ENCODE results near the gene HYCC2. TPM values are rescaled to one million over a fixed set of nuclear protein-coding genes. Genes with fewer than 3 reads are reported as not detected.

Gene HYCC2
- 31.8 and 33.2 TPM in 2 replicates for total RNA-seq

DNA sequence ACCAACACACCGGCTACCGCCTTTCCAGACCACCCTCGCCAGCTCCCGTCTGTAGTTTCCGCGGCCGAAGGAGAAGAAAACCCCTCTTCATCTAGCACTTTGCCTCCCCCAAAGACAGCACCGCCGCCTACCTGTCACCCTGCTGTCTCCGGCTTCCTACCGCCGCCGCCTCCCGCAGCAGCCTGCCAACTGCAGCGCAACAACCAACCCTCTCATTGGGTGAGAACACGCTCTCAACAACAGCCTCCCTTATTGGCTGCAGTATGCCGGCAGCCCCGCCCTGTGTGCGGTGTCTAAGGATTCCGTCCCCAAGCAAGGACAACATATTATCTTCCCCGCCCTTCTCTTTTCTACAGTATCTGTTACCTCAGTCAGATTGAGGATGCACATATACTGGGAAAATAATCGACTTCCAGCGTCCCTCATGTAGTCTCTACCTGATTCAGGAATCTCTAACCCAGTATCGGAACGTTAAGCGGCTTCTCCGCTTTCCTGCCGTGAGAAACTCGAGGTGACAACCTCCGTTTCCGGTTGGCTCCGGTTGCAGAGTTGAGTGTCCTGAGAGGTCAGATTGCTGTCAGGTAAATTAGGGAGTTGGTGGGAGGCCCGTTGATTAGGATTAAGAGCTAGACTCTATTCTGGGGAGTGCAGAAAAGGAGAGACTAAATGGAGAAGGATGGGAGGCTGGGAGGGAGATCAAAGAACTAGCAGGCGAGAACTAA, at the start of gene HYCC2, which contains the start of gene NDUFB3:
Gene HYCC2 (minus strand): TSS at position 193 of the 722 bp plus-strand sequence. CDS start 47,662 bp downstream, outside the sequence.
Gene NDUFB3 (plus strand): TSS at position 523 of the 722 bp plus-strand sequence. CDS start 6,882 bp downstream, outside the sequence.
- intact Hi-C loops (cut with micrococcal nuclease), result loop anchor here (1.0 to 5.0 kb wide), 9 partner anchors 45 to 358 kb away; partner anchors contain the start of genes BZW1, CFLAR, CLK1 and NIF3L1

DNA sequence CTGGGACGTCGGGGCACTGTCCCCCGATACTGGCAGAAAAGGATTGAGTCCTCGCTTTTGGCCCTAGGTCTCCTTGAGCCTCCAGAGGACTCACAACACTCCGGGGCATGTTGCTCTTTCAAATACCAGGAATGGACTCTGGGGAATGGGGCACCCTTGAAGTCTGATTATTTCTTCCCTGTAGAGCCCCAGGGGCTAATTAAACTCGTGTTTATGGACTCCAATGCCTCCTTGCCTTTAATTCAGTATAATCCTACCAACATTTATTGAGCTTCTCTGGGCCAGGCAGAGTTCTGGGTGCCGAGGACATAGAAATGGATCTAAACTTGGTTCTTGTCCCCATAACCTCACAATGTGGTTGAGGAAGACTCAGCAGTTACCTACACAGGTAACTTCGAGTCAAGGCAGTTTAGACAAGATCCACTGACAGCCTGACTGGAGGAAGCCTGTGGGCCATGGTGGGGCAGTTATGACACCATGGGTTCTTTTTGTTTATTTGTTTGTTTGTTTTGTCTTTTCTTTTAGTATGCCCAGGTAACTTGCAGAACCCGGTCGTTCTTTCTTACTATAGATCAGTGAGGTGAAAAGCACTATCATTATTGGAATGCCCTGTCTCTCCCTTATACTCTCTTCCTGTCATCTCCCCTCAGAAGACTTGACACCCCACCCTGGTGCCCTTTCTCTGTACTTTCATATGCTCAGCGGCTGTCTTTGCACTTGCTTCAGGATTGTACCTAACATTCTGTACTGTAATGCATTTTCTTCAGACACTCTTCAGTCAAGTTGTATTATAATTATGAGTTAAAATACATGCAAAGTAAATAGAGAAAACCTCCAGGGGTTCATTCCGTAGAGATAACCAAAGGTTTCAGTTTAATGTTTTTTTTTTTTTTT, 47.7 kb upstream of the HYCC2 start:
- intact Hi-C loops (cut with micrococcal nuclease), result loop anchor here (1.0 to 5.0 kb wide), 8 partner anchors 8 to 308 kb away; partner anchors contain the start of genes BZW1, CLK1 and ORC2

DNA sequence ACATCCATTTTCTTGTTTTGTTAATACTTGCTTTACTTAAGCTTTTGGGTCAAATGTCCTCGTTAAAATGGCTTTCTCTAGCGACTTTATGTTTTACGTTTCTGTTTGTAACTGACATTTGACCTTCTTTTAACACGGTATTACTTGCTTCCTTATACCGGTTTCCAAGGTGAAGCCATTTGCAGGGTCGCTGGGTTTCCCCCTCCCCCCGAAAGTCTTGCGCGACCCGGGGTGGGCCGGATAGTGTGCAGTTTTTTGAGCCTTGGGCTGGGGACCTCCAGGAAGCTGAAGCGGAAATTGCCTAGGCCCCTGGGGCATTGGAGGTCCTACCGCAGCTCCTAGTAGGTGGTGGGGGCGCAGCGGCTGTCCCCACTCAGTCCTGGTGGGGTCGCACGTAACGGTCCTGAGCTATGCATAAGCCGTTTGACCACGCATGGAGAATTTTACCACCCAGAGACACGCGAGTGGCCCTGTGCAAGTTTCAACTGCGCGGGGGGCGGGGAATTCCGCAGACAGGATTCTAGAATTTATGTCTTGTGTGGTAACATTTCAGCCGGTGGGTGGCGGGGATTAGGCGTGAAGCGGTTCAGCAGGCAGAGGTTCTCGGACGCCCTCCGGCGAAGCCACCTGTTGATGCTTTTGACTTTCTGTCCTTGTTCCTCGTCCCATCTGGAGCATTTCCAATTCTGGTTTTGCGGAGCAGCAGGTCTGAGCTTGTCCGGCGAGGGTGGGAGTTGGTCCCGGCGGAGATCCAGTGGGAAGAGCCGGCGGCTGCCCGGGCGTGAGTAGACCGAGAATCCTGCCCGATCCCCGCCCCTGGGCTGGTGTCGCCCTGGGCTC, 46.9 kb upstream of the HYCC2 start:
- intact Hi-C loops (cut with micrococcal nuclease), result loop anchor here (1.0 to 5.0 kb wide), 5 partner anchors 40 to 254 kb away; partner anchors contain the start of genes CLK1 and ORC2

DNA sequence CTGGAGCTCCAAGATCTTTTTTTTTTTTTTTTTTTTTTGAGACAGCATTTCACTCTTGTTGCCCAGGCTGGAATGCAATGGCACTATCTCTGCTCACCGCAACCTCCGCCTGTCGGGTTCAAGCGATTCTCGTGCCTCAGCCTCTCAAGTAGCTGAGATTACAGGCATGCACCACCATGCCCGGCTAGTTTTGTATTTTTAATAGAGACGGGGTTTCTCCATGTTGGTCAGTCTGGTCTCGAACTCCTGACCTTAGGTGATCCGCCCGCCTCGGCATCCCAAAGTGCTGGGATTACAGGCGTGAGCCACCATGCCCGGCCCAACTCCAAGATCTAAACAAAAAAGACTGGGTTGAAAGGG, 46.2 kb upstream of the HYCC2 start:
- intact Hi-C loops (cut with micrococcal nuclease), result loop anchor here (1.0 to 5.0 kb wide), 6 partner anchors 13 to 253 kb away; partner anchors contain the start of genes CLK1 and ORC2

DNA sequence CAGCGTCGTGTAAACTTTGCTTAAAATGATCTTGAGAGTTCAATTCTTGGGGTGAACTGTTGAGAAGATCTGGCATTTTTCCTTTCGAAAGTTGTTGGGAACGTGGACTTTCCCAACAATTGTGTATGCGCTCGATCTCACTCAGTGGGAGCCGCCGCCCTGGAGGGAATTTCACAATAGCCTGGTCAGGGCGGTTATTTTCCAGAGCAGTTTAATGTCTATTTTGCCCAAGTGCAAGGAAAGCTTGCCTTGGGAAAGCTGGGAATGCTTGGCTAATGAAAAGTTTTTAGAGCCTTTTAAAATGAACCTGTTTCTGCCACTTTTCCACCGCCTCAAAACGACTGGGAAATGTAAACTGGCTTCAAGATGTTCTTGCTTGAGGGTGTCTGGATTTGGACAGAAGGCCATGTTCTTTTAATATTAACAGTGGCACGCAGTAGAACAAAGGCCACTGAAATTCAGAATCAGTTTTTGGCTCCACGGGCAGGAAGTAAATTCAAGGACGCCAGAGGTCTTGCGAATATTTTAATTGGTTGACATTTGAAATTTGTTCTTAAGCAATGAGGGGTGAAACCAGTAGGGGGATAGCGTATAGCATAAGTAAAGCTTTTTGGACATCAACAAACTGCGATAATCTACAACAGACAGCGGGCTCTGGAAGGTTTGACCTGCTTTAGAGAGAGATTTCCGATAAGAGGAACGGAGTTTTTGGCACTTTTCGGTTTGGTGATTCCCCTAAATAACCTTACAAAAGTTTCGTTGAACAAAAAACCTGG, 45.7 kb upstream of the HYCC2 start:
- intact Hi-C loops (cut with micrococcal nuclease), result loop anchor here (1.0 to 5.0 kb wide), 5 partner anchors 14 to 404 kb away; partner anchors contain the start of genes HYCC2, NIF3L1 and PPIL3

DNA sequence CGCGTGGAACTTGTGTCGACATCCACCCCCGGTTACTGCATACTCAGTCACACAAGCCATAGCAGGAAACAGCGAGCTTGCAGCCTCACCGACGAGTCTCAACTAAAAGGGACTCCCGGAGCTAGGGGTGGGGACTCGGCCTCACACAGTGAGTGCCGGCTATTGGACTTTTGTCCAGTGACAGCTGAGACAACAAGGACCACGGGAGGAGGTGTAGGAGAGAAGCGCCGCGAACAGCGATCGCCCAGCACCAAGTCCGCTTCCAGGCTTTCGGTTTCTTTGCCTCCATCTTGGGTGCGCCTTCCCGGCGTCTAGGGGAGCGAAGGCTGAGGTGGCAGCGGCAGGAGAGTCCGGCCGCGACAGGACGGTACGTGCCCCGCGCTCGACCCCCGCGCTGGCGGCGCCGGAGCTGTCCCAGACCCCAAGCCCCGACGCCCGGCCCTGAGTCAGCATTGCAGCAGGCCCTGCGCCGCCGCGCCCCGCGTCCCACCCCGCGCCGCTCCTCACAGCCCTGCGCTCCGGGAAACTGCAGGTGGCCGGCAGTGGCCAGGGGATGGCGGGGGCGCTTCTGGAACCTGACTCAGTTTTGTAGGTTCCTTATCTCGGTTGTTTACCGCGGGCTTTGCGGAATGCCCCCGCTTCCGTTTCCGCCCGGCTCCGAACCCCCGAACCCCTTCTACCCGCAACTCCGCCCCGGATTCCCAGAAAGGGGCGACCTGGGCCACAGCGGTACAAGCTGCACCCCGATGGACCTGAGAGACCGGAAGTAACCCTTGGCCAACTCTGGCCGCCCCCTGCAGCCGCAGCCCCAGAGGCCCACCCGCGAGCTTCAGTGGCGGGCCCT, 44.9 kb upstream of the HYCC2 start, which contains the start of gene CFLAR:
Gene CFLAR (plus strand): TSS at position 50 of the 844 bp plus-strand sequence. CDS start 13,702 bp downstream, outside the sequence.
- intact Hi-C loops (cut with micrococcal nuclease), result loop anchor here (1.0 to 5.0 kb wide), 5 partner anchors 14 to 403 kb away; partner anchors contain the start of genes HYCC2, NIF3L1 and PPIL3

DNA sequence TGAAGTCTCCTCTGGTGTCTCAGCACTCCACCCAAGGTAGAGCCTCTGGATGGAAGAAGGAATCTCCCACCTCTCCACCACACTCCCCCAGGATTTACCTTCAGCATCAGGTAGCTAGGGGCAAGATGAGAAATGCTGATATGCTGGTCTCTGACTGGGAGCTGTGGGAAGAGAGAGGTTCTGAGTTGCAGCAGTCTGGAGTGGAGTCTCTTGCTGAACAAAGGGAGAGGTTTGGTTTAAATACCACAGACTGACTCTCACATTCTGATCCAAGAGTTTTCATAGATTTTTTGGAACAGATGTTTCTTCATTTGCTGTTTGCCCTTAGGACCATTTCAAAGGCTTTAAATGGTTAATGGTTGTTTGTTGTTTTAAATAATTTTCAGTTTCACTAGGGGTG, 43.4 kb upstream of the HYCC2 start:
- intact Hi-C loops (cut with micrococcal nuclease), result loop anchor here (5.0 kb wide), 1 partner anchor 213 kb away; no protein-coding TSS in a partner anchor

DNA sequence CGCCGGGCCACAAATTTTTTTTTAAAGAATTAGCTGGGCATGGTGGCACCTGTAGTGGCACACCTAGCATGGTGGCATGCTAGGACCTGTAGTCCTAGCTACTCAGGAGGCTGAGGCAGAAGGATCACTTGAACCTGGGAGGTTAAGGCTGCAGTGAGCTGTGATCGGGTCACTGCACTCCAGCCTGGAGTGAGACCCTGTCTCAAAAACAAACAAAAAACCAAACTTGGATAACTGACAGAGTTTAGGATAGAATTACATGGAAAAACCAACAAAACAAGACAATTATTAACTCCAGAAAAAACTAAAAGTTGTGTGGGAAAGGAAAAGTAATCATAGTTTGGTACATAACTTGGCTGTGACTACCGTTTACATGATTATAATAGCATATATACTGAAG, 42.9 kb upstream of the HYCC2 start:
- intact Hi-C loops (cut with micrococcal nuclease), result no loop called here

DNA sequence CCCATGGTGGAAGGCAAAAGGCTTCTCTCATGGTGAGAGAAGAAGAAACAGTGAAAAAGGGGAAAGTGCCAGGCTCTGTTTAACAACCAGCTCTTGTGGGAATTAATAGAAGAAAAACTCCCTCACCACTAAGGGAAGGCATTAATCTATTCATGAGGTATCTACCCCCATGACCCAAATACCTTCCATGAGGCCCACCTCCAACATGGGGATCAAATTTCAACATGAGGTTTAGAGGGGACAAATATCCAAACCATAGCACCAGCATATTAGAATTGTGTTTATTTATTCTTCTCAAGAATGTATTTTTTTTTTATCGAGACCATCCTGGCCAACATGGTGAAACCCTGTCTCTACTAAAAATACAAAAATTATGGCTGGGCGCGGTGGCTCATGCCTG, 39.6 kb upstream of the HYCC2 start:
- intact Hi-C loops (cut with micrococcal nuclease), result no loop called here

DNA sequence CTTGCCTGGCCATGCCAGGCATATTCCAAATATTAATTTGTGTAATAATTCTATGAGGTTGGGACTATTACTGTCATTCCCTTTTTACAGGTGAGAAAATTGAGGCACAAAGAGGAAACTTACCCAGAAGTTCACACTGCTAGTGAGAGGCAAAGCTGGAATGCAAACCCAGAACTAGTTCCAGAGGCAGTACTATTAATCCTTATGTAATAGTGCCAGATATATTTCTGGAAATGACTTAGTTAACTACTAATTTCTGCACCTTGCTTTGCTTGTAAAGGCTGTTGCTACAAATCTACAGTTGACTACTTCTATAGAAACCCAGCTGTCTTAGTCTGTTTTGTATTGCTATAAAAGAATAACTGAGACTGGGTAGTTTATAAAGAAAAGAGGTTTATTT, 39.1 kb upstream of the HYCC2 start:
- intact Hi-C loops (cut with micrococcal nuclease), result no loop called here

DNA sequence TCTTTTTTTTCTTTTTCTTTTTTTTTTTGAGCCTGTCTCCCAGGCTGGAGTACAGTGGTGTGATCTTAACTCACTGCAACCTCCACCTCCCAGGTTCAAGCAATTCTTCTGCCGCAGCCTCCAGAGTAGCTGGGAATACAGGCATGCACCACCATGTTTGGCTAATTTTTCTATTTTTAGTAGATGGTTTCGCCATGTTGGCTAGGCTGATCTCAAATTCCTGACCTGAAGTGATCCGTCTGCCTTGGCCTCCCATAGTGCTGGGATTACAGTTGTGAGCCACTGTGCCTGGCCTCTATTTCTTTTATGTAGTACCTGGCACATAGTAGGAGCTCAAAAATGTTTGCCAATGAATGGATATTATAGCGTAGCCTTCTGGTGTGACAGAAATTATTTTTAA, 37.7 kb upstream of the HYCC2 start:
- intact Hi-C loops (cut with micrococcal nuclease), result no loop called here

DNA sequence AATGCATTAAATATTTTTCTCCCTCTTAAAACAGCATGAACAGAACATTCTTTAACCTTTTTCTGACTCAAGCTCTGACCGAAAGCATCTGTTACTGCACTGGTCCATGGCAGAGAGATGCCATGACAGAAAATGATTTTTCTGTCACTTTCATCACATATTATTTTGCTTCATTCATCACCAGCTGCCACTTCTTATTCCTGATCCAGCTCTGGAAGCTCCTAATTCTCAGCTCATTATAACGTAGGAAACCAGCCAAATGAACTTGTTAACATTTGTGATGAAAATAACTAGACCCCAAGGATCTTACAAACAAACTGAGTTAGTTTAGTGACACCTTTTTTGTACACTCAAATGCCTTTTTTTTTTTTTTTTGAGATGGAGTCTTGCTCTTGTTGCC, 36.9 kb upstream of the HYCC2 start:
- intact Hi-C loops (cut with micrococcal nuclease), result no loop called here

DNA sequence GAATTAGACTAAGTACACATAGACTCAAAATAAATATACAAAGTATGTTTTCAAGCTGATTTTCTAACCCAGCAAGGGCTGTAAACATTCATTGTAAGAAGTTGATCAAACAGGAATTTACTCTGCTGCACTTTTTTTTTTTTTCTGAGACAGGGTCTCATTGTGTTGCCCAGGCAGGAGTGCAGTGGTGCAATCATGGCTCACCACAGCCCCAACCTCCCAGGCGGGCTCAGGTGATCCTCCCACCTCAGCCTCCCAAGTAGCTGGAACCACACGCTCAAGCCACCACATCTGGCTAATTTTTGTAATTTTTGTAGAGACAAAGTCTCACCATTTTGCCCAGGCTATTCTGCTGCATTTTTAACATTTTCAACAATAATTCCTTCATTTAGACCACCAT, 36.2 kb upstream of the HYCC2 start:
- intact Hi-C loops (cut with micrococcal nuclease), result no loop called here

DNA sequence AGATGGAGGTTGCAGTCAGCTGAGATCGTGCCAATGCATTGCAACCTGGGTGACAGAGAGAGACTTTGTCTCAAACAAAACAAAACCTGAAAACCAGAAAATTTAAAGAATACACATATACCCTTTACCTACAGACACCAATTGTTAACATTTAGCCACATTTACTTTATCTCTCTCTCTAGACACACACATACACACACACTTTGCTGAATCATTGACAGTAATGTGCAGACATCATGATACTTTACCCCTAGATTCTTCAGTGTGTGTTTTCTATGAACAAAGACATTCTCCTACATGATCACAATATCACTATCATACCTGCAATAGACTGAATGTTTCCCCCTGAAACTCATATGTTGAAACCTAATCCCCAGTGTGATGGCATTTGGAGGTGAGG, 34.3 kb upstream of the HYCC2 start:
- intact Hi-C loops (cut with micrococcal nuclease), result no loop called here

DNA sequence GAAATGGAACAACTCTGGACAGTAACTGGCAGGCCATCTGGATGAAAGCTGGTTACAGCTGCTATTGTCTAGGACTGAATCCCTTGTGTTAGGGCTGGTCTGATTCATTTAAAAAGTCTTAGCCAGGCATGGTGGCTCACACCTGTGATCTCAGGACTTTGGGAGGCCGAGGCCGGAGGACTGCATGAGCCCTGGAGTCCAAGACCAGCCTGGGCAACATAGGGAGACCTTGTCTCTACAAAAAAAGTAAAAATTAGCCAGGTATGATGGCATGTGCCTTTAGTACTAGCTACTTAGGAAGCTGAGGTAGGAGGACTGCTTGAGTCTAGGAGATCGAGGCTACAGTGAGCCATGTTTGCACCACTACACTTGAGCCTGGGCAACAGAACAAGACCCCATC, 29.0 kb upstream of the HYCC2 start:
- intact Hi-C loops (cut with micrococcal nuclease), result no loop called here

DNA sequence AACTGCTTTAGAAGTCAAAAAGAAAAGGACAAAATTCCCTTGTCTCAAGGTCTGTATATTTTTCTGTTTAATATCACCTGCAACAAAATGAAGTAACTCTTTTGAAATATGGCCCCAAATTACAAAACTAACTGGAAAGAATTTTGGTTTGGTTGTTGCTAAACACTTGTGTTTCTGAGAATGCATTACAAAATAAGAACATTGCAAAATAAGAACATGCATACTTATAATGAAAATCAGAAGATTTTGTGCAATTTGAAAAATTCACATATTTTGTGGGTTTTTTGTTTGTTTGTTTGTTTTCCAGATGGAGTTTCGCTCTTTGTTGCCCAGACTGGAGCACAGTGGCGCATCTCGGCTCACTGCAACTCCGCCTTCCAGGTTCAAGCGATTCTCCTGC, 22.1 kb upstream of the HYCC2 start:
- intact Hi-C loops (cut with micrococcal nuclease), result no loop called here

DNA sequence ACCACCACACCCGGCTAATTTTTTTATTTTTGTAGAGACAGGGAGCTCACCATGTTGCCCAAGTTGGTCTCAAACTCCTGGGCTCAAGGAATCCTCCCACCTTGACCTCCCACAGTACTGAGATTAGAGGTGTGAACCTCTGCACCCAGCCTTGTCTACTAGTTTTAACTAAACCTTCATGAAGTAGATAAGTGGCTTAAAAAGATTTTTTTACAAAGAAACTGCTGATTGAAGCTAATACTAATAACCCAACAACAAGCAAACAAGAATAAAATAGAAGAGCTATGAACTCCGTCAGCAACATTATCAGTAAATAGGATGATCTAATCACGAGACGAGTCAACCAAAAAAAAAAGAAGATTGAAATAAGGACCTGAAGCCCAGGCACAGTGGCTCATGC, 19.1 kb upstream of the HYCC2 start:
- intact Hi-C loops (cut with micrococcal nuclease), result no loop called here

DNA sequence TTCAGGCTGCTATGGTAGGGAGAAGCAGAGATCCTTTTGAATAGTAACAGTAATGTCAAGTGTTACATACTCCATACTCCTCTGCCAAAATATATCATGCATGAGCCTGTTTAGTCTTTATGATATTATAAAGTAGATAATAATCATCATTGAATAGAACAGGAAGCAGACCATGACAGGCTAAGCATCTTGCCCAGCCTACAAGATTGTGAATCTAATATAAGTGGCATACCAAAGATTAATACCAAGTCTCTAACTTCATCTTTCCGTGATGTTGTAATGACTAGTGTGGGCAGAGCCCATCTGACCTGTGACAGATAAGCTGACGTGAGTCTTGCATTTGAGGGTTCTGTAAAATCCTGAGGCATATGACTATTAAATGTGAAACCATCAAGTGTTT, 13.4 kb upstream of the HYCC2 start:
- intact Hi-C loops (cut with micrococcal nuclease), result no loop called here

DNA sequence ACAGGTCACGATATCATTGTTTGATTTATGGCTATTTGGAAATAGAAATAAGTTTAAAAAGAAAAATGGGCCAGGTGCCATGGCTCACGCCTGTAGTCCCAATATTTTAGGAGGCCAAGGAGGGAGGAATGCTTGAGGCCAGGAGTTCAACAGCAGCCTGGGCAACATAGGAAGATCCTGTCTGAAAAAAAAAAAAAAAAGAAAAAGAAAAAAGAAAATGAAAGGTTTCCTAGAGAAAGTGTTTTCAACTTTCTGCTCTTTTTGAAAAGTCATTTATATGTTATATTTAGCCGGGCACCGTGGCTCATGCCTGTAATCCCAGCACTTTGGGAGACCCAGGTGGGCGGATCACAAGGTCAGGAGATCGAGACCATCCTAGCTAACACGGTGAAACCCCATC, 3.5 kb upstream of the HYCC2 start:
- intact Hi-C loops (cut with micrococcal nuclease), result loop anchor here (5.0 kb wide), 1 partner anchor 263 kb away; the partner anchor contains the start of gene BZW1

All from T-helper 2 cell treated with Interferon-gamma antibody and Interleukin-4, amounts not matched to agents 100 ng/mL and 5 ng/mL, for 36 hours (primary cell).